ENCODE measurements around the gene PISD. TPM values are rescaled to one million over a fixed set of nuclear protein-coding genes. Genes with fewer than 3 reads are reported as not detected.

PISD gene
- total RNA-seq, 1 donor from 2014 or later, result 47.3 TPM

DNA sequence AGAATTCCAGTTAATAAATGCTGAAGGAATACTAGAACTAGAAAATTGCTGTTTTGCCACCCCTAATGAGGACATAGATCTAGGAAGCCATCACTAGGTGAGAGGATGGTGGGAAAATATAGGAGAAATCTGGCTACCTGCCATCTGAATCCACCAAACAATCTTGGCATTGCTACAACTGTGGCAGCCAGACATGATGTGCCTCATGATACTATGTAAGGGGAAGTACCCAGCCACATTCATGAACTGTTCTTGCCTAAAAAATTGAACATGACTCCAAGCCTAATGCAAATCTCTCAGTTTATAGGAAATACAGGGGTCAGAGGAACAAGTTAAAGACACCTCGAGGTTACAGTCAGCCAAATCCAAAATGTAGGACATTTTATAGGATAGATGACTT, 92.9 kb downstream of the PISD start:
- DNase-seq, result no peak
- H3K36me3 ChIP-seq, result peaks cover 20% of the 10 kb centered on the region
- no peaks in the 10 kb centered on the region for H3K4me1 ChIP-seq
- no peaks in the 10 kb centered on the region for H3K9me3 ChIP-seq
- no peaks in the 10 kb centered on the region for H3K27me3 ChIP-seq (ENCODE audit: low read depth)
- intact Hi-C loops (cut with DNase I), result no loop called here
- H3K4me3 ChIP-seq, result no peak overlapping the region
- TF ChIP-seq, protein P1, sequence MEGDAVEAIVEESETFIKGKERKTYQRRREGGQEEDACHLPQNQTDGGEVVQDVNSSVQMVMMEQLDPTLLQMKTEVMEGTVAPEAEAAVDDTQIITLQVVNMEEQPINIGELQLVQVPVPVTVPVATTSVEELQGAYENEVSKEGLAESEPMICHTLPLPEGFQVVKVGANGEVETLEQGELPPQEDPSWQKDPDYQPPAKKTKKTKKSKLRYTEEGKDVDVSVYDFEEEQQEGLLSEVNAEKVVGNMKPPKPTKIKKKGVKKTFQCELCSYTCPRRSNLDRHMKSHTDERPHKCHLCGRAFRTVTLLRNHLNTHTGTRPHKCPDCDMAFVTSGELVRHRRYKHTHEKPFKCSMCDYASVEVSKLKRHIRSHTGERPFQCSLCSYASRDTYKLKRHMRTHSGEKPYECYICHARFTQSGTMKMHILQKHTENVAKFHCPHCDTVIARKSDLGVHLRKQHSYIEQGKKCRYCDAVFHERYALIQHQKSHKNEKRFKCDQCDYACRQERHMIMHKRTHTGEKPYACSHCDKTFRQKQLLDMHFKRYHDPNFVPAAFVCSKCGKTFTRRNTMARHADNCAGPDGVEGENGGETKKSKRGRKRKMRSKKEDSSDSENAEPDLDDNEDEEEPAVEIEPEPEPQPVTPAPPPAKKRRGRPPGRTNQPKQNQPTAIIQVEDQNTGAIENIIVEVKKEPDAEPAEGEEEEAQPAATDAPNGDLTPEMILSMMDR (IDR thresholded peaks at IDR 0.05), result no peak
- ATAC-seq, result no peak
- H3K27ac ChIP-seq, result no peak overlapping the region

Small RNA genes lying within 50 kb of the gene (microRNA-seq; reads per million reads assigned to microRNA genes)
- gene MIR7109 (ENCODE audit: borderline number of aligned reads), result not detected

Other genes starting within 250 kb of the PISD start
- gene EIF4ENIF1, start 172.4 kb downstream of the PISD start, total RNA-seq, result 31.5 TPM
- 37.5 TPM for gene SFI1, start 165.7 kb downstream of the PISD start, total RNA-seq
- gene PRR14L, start 87.9 kb upstream of the PISD start, total RNA-seq, result 57.9 TPM
- 29.0 TPM for gene DEPDC5, start 91.8 kb upstream of the PISD start, total RNA-seq